ENCODE data around the gene AKAP13.

AKAP13 gene

DNA sequence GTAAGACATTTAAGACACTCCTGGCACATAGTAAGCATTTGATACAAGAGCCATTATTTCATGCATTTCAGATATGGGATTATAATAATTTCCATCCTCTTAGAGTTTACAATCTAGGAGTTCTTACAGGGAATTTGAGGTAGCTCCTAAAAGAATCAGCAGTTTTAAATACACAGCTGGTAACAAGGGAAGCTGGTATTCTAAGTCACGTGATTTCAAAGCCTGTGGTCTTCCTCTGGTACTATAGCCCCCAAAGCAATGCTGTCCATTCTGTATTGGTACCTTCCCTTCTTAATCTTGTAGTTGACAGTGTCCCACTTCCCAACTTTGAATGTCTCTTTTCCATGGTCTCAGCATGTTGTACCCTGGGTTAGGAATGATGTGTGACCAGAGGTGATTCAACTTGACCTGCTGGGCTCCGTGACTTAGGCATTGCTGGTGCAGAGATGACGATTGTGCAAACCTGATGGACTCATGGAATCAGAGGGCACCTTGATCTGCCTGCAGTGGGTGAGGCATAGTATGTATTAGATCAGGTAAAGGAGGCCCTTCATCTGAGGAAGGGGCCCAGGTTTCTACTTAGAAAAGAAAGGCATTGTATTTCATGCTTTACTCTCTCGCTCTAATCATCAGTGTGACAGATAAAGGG, 122.9 kb downstream of the AKAP13 start:
- no peak for DNase-seq (ENCODE audit: low read depth)
- no peak overlapping the region for H3K4me3 ChIP-seq (ENCODE audit: control insufficient read depth, low read depth, low read length)
- TF ChIP-seq, protein P1, sequence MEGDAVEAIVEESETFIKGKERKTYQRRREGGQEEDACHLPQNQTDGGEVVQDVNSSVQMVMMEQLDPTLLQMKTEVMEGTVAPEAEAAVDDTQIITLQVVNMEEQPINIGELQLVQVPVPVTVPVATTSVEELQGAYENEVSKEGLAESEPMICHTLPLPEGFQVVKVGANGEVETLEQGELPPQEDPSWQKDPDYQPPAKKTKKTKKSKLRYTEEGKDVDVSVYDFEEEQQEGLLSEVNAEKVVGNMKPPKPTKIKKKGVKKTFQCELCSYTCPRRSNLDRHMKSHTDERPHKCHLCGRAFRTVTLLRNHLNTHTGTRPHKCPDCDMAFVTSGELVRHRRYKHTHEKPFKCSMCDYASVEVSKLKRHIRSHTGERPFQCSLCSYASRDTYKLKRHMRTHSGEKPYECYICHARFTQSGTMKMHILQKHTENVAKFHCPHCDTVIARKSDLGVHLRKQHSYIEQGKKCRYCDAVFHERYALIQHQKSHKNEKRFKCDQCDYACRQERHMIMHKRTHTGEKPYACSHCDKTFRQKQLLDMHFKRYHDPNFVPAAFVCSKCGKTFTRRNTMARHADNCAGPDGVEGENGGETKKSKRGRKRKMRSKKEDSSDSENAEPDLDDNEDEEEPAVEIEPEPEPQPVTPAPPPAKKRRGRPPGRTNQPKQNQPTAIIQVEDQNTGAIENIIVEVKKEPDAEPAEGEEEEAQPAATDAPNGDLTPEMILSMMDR (IDR thresholded peaks at IDR 0.05; ENCODE audit: control insufficient read depth, insufficient read depth, low read depth, low read length, missing control alignments): no peak

DNA sequence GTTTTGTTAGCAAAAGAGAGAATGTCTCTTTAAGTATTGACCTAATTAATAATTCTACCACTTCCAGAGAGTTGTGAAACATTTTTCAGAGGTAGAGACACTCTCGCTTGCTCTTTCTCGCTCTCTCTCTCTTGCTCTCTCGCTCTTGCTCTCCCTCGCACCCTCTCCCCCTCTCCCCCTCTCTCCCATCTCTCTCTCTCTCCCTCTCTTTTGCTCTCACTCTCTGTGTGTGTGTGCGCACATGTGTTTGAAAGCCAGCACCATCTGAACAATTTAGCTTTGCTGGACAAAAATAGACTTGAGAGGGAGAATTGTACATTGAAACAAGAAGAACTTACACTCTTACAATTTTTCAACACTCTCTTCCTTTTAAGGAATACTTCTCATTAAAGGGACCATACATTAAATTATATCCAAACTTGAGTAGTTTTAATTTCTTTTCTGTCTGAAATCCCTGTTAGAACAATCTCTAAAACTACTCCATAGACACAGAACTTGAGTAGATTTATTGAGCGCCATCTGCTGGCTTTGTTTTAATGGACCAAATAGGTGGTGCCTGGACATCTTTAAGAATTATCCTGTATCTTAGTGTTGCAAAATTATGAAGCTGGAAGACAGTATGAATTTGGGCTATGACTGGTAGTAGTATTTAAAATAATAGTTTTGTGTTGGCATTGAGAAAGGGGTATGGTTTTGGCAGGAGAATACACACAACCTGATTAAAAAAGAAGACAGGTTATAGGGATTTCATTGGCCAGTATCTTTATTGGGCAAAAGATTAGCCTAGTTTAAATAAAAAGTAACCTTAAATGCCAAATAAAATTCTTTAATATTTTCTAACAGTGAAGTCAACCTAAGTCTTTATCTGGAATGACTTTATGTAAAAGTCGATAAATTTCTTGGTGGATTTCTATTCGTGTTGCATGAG, 124.6 kb downstream of the AKAP13 start:
- peak; percentile 33 for DNase-seq (ENCODE audit: low read depth)
- TF ChIP-seq, protein P1 (IDR thresholded peaks at IDR 0.05; ENCODE audit: control insufficient read depth, insufficient read depth, low read depth, low read length, missing control alignments): peak; percentile 48
- no peak overlapping the region for H3K4me3 ChIP-seq (ENCODE audit: control insufficient read depth, low read depth, low read length)

DNA sequence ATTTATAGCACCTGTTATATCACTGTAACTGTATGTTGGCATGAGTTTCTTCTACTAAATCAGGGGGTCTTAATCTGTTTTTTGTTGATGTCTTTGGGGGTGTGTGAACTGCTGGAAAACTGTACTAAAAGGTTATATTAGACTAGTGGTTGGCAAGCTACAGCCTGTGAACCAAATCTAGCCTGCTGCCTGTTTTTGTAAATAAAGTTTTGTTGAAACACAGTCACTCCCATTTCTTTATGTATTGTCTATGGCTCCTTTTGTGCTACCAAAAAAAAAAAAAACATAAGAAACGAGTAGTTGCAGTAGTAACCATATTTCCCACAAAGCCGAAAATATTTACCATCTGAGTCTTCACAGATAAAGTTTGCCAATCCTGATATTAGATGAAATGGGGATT, 126.7 kb downstream of the AKAP13 start:
- no peak overlapping the region for H3K4me3 ChIP-seq (ENCODE audit: control insufficient read depth, low read depth, low read length)
- DNase-seq (ENCODE audit: low read depth): no peak
- TF ChIP-seq, protein P1 (IDR thresholded peaks at IDR 0.05; ENCODE audit: control insufficient read depth, insufficient read depth, low read depth, low read length, missing control alignments): no peak

DNA sequence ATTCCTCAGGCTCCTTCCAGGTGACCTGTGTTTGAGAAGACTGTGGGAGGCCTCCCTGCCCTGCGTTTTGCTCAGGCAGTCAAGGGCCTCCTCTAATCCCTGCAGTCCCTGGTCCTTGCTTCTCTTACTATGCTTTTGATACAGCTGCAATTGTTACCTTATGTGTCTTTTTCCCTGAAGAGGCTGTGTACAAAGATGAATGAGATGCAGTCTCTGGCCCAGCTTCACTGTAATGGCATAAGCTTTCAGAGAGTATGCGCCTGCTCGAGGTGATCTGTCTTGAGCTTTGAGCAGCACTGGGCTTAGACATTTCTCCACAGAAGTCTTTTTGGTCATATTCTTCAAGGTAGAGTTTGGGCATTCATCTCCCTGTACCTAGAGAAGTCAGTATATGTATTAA, 129.6 kb downstream of the AKAP13 start:
- DNase-seq (ENCODE audit: low read depth): no peak
- H3K4me3 ChIP-seq (ENCODE audit: control insufficient read depth, low read depth, low read length): no peak overlapping the region
- TF ChIP-seq, protein P1 (IDR thresholded peaks at IDR 0.05; ENCODE audit: control insufficient read depth, insufficient read depth, low read depth, low read length, missing control alignments): no peak

DNA sequence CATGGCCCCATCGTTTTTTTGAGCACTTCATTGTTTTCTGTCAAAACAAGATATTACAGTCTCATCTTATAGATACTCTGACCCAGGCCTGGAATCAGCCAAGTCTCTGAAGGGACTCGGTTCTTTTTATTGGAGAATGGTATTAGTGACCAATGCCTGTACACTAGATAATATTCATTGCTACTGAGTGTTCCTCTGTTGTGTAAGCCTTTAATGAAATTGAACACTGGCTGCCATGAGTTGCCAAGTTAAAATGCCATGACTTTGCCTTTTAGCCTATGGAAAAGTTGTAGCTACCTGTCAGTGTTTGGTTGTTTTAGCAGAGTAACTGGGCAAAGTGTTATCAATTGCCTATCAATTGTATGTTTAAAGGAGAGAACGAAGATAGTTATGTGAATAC, 134.0 kb downstream of the AKAP13 start:
- H3K4me3 ChIP-seq (ENCODE audit: control insufficient read depth, low read depth, low read length): no peak overlapping the region
- DNase-seq (ENCODE audit: low read depth): no peak
- TF ChIP-seq, protein P1 (IDR thresholded peaks at IDR 0.05; ENCODE audit: control insufficient read depth, insufficient read depth, low read depth, low read length, missing control alignments): no peak

GRCh38 chr15:85515212-85515611, 134.8 kb downstream of the AKAP13 start:
- DNase-seq (ENCODE audit: low read depth): no peak
- TF ChIP-seq, protein P1 (IDR thresholded peaks at IDR 0.05; ENCODE audit: control insufficient read depth, insufficient read depth, low read depth, low read length, missing control alignments): no peak
- no peak overlapping the region for H3K4me3 ChIP-seq (ENCODE audit: control insufficient read depth, low read depth, low read length)
